Tongue (tissue), 2 donors: ENCODE data around the gene RBBP4. TPM values are rescaled to one million over a fixed set of nuclear protein-coding genes. Genes with fewer than 3 reads are reported as not detected.
"Not testable (repeated sequence)": the region's sequence is repeated elsewhere in the genome, so short reads cannot be mapped to it uniquely, and the experiment has no call there.

Source experiments
- DNase-seq: peaks from one replicate; pipeline ENCODE4 v3.0.0-alpha.2; 2015
- total RNA-seq: library from RNA; depleted of rRNA; stranded (reverse); fragments of >200 nt; gene quantifications from one replicate; pipeline ENCODE4 v1.2.3, GENCODE V29; 2014

Gene RBBP4
- total RNA-seq = 147 TPM

DNA sequence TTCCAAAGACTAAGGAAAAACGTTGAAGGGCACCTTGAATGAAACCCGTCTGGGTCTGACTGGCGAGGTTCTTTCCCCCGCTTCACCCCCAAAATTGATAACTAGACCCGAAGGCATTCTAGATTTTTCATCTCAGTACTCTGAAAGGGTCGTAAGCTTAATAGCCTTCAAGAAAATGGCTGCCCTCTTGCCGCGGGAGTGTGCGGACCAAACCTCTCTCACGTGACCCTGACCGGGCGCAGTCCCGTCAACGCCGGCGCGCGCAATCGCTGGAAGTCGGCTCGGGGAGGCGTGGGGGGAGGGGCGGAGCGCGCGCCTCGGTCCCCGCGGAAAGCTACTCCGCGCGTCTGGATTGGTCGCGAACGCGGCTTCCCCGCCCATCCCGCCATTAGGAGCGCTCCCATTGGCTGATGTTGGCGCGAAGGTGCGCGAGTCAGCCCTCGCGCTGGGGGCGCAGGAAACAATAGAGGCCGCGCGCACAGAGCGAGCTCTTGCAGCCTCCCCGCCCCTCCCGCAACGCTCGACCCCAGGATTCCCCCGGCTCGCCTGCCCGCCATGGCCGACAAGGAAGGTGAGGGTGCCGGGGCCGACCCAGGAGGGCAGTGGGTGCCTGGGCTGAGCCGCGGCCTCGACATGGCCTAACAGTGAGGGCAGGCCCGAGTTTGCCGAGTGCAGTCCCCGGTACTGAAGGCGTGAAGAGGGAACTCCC is at the start of gene RBBP4:
Gene RBBP4, plus strand, starts transcription at position 457 of the 709 bp plus-strand sequence. Its CDS starts 99 bp downstream, at position 556.
- DNase-seq = peak; percentile 99

DNA sequence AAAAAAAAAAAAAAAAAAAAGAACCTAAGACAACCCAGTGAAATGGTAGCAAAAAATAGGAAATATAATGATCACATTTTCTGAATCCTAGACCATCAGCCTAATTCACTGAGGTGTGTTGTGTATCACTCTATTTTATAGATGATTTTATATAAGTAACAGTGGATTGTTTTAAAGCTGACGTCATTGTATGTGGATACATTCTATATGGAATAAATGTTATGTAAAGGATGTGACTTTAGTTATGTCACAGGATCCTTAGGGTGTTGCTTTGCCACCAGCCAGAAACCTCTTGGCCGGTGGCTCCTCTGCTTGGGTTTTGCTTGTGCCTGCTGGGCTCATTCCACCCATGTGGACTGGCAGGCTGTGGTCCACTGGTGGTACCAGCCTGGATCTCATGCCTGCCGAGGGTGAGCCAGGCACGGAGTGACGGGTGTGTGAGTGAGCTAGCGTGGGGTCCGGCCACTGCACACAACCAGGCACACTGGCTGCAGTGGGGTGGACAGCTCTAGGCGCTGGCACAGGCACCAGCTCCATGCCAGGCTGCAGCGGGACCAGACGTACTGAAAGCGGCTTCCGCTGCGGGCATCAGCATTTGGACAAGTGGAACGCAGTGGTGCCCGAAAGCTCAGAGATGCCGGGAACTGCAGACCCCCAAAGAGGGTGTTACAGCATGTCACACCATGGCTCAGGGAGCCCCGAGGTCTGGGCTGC is 45.1 kb upstream of the RBBP4 start:
- no peak for DNase-seq

GRCh38 chr1:32606565-32607371 is 44.2 kb upstream of the RBBP4 start:
- no peak for DNase-seq

GRCh38 chr1:32609180-32609579 is 41.8 kb upstream of the RBBP4 start:
- DNase-seq = no peak

DNA sequence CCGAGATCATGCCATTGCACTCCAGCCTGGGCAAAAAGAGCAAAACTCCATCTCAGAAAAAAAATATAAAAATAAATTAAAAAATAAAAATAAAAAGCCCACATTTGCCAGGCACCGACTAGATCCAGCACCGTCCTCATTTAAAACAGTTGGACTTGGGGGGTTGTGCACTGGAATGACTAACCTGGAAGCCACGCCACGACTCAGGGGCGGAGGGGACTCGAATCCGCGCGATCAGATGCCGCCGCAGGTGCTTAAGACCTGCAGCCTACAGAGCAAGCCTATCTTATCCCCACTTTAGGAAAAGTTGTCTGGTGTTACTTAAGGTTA is 39.2 kb upstream of the RBBP4 start:
- DNase-seq = no peak

GRCh38 chr1:32612189-32612881 is 38.7 kb upstream of the RBBP4 start:
- peak; percentile 65 for DNase-seq

GRCh38 chr1:32613472-32613871 is 37.5 kb upstream of the RBBP4 start:
- no peak for DNase-seq

DNA sequence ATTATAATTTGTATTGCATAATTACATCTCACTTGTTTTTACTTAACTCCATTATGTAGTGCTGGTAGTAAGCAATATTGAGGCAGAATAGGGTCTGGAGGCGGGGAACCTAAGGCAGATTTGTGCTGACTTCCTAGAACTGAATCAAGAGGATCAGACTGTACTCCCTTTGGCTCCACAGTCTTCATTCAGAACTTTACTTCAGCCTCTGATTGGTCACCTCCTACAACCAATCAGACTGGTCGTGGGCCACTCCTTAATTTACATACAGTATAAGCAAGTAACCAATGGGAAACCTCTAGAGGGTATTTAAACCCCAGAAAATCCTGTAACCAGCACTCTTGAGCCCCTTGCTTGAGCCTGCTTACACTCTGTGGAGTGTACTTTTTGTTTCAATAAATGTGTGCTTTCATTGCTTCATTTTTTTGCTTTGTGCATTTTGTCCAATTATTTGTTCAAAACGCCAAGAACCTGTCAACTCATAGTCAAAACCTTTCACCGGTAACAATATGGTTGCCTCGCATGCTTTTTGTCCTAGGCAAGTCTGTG is 32.3 kb upstream of the RBBP4 start:
- no peak for DNase-seq

- peak; percentile 26 for DNase-seq
These were observed 31.1 kb upstream of the RBBP4 start for GRCh38 chr1:32619701-32620485.

DNA sequence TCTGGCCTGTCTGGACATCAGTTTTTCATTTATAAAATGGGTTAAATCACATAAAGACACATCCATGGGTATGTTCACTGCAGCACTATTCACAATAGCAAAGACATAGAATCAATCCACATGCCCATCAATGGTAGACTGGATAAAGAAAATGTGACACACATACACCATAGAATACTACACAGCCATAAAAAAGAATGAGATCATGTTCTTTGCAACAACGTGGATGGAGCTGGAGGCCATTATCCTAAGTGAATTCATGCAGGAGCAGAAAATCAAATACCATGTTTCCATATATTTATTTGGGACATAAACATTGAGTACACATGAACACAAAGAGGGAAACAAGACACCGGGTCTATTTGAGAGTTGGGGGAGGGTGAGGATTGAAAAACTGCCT is 28.8 kb upstream of the RBBP4 start:
- no peak for DNase-seq

DNA sequence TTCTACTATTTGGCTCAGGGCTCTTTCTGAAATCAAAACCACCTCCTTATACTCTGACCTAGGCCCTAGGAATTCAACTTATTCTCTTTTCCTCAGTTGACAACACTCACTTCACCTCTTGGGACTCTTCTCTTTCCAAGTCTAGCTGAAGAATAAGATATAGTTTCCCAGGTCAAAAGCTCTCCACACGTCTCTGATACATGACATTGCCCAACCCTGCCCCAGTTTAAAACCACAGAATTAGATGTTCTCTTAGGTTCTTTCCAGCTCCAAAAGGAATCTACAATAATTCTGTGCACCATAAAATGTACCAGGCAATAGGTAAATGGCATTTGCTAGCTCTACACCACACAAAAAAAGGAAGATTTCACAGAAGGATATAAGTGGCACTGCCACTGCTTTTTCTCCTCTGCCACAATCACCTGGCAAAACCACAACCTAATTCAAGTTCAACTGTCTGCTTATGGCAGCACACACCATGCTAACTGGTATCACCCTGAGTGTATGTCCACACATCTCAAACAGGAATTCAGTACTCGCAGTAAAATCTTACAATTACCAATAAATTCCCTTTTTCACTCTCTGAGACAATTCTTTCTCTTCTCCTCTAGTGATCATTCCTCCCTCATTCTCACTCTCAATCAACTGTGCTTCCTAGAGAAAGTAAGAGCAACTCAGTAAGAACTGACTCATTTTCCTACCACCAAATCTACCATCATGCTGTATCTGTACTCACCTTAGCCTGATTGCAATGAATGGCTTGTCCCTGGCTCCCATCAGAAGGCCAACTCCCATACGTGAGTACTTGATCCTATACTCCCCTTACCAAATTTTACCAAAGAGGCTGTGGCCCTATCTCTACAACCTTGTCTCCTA is 28.0 kb upstream of the RBBP4 start:
- DNase-seq = no peak

- DNase-seq = no peak
These were observed 27.2 kb upstream of the RBBP4 start for GRCh38 chr1:32623775-32624174.

GRCh38 chr1:32626176-32626575 is 24.8 kb upstream of the RBBP4 start:
- no peak for DNase-seq

- DNase-seq = peak; percentile 17
These were observed 23.3 kb upstream of the RBBP4 start for GRCh38 chr1:32627596-32628162.

DNA sequence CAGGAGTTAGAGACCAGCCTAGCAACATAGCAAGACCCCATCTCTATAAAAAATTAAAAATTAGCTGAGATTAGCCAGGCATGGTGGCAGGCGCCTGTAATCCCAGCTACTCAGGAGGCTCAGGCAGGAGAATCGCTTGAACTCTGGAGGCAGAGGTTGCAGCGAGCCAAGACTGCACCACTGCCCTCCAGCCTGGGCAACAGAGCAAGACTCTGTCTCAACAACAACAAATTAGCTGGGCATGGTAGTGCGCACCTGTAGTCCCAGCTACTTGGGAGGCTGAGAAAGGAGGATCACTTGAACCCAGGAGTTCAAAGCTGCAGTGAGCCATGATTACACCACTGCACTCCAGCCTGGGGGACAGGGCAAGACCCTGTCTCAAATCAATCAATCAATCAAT is 20.8 kb upstream of the RBBP4 start:
- DNase-seq = not testable (repeated sequence)

- DNase-seq = no peak
These were observed 18.2 kb upstream of the RBBP4 start for GRCh38 chr1:32632829-32633228.

GRCh38 chr1:32635508-32636277 is 15.3 kb upstream of the RBBP4 start:
- DNase-seq = no peak

DNA sequence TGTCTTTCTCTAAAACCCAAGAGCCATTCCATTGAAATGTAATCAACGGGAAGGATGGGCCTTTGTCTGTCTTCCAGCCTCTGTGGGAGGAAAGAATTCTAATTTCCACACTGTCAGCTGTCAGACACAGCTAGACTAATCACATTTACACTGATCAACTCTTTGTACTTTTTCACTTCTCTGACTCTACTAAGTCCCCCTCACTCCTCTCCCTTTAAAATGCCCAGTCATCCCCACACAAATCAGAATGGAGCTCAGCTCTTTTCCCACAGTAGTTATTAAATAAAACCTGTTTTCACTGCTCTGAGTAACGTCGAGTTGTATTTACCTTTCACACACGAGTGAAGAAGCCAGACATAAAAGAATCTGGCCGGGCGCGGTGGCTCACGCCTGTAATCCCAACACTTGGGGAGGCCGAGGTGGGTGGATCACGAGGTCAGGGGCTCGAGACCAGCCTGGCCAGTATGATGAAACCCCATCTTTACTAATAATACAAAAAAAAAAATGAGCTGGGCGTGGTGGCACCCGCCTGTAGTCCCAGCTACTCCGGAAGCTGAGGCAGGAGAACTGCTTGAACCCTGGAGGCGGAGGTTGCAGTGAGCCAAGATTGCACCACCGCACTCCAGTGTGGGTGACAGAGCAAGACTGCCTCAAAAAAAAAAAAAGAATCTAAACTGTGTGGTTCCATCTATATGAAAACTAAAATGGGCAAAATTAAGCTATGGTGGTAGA is 13.9 kb upstream of the RBBP4 start:
- no peak for DNase-seq
